H9 (cell line): ENCODE measurements around the gene NUP37. TPM values are rescaled to one million over a fixed set of nuclear protein-coding genes. Genes with fewer than 3 reads are reported as not detected.

Experiments
- DNase-seq: peaks from one replicate; pipeline ENCODE4 v3.0.0-alpha.2; 2017
- H2AFZ ChIP-seq: one replicate; pipeline ENCODE4 v1.6.1; 2013; ENCODE audit warnings: mild to moderate bottlenecking, low read length, control low read depth, moderate library complexity
- H2AK5ac ChIP-seq: 2 replicates; pipeline ENCODE4 v1.6.1; 2013; ENCODE audit warnings: low read length, control low read depth, mixed read lengths; ENCODE audit not compliant: insufficient read length
- H2BK120ac ChIP-seq: one replicate; pipeline ENCODE4 v1.6.1; 2013; ENCODE audit warnings: low read depth, mild to moderate bottlenecking, low read length, control low read depth, inconsistent platforms; ENCODE audit not compliant: poor library complexity, severe bottlenecking
- H2BK12ac ChIP-seq: 2 replicates; pipeline ENCODE4 v1.6.1; 2013; ENCODE audit warnings: low read length, control low read depth, mixed read lengths, low read depth; ENCODE audit not compliant: insufficient read length
- H2BK15ac ChIP-seq: 2 replicates; pipeline ENCODE4 v1.6.1; 2013; ENCODE audit warnings: low read depth, low read length, control low read depth
- H2BK20ac ChIP-seq: one replicate; pipeline ENCODE4 v1.6.1; 2013; ENCODE audit warnings: low read depth, mild to moderate bottlenecking, low read length, control low read depth, inconsistent platforms; ENCODE audit not compliant: poor library complexity, severe bottlenecking
- H2BK5ac ChIP-seq: 2 replicates; pipeline ENCODE4 v1.6.1; 2013; ENCODE audit warnings: low read length, control low read depth, mixed read lengths; ENCODE audit not compliant: insufficient read length
- H3K14ac ChIP-seq: 2 replicates; pipeline ENCODE4 v1.6.1; 2013; ENCODE audit warnings: low read length, control low read depth; ENCODE audit not compliant: insufficient read depth
- H3K18ac ChIP-seq: 2 replicates; pipeline ENCODE4 v1.6.1; 2013; ENCODE audit warnings: low read depth, mild to moderate bottlenecking, mixed read lengths, low read length, control low read depth; ENCODE audit not compliant: insufficient read length
- H3K23ac ChIP-seq: 2 replicates; pipeline ENCODE4 v1.6.1; 2013; ENCODE audit warnings: low read length, control low read depth, mixed read lengths, low read depth; ENCODE audit not compliant: insufficient read length
- H3K23me2 ChIP-seq: 2 replicates; pipeline ENCODE4 v1.6.1; 2013; ENCODE audit warnings: low read depth, mild to moderate bottlenecking, mixed read lengths, low read length, control low read depth; ENCODE audit not compliant: insufficient read length, poor library complexity, severe bottlenecking
- H3K27ac ChIP-seq: 2 replicates; pipeline ENCODE4 v1.5.1; 2013; ENCODE audit warnings: low read length, control low read depth, mixed read lengths, low read depth; ENCODE audit not compliant: insufficient read length
- H3K27me3 ChIP-seq: 2 replicates; pipeline ENCODE4 v1.6.1; 2013; ENCODE audit warnings: low read length, control low read depth, inconsistent platforms; ENCODE audit not compliant: insufficient read depth
- H3K4ac ChIP-seq: 2 replicates; pipeline ENCODE4 v1.6.1; 2013; ENCODE audit warnings: low read depth, mild to moderate bottlenecking, control low read depth, inconsistent platforms, low read length, moderate library complexity
- H3K4me1 ChIP-seq: 2 replicates; pipeline ENCODE4 v1.6.1; 2013; ENCODE audit warnings: low read length, control low read depth, inconsistent platforms; ENCODE audit not compliant: insufficient read depth
- H3K4me2 ChIP-seq: 2 replicates; pipeline ENCODE4 v1.6.1; 2013; ENCODE audit warnings: low read length, control low read depth, mixed read lengths; ENCODE audit not compliant: insufficient read length, insufficient read depth
- H3K56ac ChIP-seq: 2 replicates; pipeline ENCODE4 v1.6.1; 2013; ENCODE audit warnings: low read depth, mild to moderate bottlenecking, mixed read lengths, low read length, control low read depth; ENCODE audit not compliant: insufficient read length
- H3K79me1 ChIP-seq: 2 replicates; pipeline ENCODE4 v1.6.1; 2013; ENCODE audit warnings: low read depth, mild to moderate bottlenecking, moderate library complexity, low read length, control low read depth, inconsistent platforms; ENCODE audit not compliant: insufficient read depth, poor library complexity, severe bottlenecking
- H3K79me2 ChIP-seq: 2 replicates; pipeline ENCODE4 v1.6.1; 2013; ENCODE audit warnings: low read length, control low read depth, inconsistent platforms; ENCODE audit not compliant: insufficient read depth
- H3K9ac ChIP-seq: 2 replicates; pipeline ENCODE4 v1.6.1; 2013; ENCODE audit warnings: low read length, control low read depth, mixed read lengths; ENCODE audit not compliant: insufficient read length; ENCODE audit errors: extremely low read depth
- H3K9me3 ChIP-seq: one replicate; pipeline ENCODE4 v1.6.1; 2013; ENCODE audit warnings: low read depth, low read length, inconsistent platforms; ENCODE audit not compliant: control insufficient read depth
- H3T11ph ChIP-seq: one replicate; pipeline ENCODE4 v1.6.1; 2013; ENCODE audit warnings: mild to moderate bottlenecking, low read length, control low read depth, inconsistent platforms
- H4K20me1 ChIP-seq: one replicate; pipeline ENCODE4 v1.6.1; 2013; ENCODE audit not compliant: control insufficient read depth, insufficient read length, insufficient read depth
- H4K5ac ChIP-seq: 2 replicates; pipeline ENCODE4 v1.6.1; 2013; ENCODE audit warnings: low read depth, mild to moderate bottlenecking, mixed read lengths, low read length, control low read depth; ENCODE audit not compliant: insufficient read length
- H4K8ac ChIP-seq: replicated peaks from 2 replicates; pipeline ENCODE4 v1.6.1; 2013; ENCODE audit warnings: low read length, control low read depth, mixed read lengths, low read depth; ENCODE audit not compliant: insufficient read length
- H4K91ac ChIP-seq: 2 replicates; pipeline ENCODE4 v1.6.1; 2013; ENCODE audit warnings: low read depth, mild to moderate bottlenecking, moderate library complexity, mixed read lengths, low read length, control low read depth; ENCODE audit not compliant: insufficient read length
- H3K27ac Mint-ChIP-seq, 3 experiments: 2 replicates in 2 of 3; 3 replicates in 1 of 3; pipeline ENCODE4 v1.8.0; 2020 to 2021; ENCODE audit warnings: mixed read lengths in 3 of 3, mild to moderate bottlenecking in 1 of 3, moderate library complexity in 1 of 3
- H3K27me3 Mint-ChIP-seq: 2 replicates; pipeline ENCODE4 v1.8.0; 2021; ENCODE audit warnings: low read depth, mild to moderate bottlenecking, moderate library complexity, mixed read lengths
- H3K36me3 Mint-ChIP-seq, 3 experiments: 2 replicates in 2 of 3; 3 replicates in 1 of 3; pipeline ENCODE4 v1.8.0; 2020 to 2021; ENCODE audit warnings: low read depth in 3 of 3, mixed read lengths in 3 of 3; ENCODE audit not compliant: insufficient read depth in 1 of 3
- H3K4me1 Mint-ChIP-seq, 2 experiments: 2 replicates each; pipeline ENCODE4 v1.8.0; 2020; ENCODE audit warnings: mixed read lengths in 2 of 2
- H3K4me3 Mint-ChIP-seq, 2 experiments: 2 replicates in 1 of 2; 3 replicates in 1 of 2; pipeline ENCODE4 v1.8.0; 2020 to 2021; ENCODE audit warnings: mild to moderate bottlenecking in 2 of 2, mixed read lengths in 2 of 2, moderate library complexity in 1 of 2
- H3K9me3 Mint-ChIP-seq, 2 experiments: 2 replicates in 1 of 2; 3 replicates in 1 of 2; pipeline ENCODE4 v1.8.0; 2020; ENCODE audit warnings: mild to moderate bottlenecking in 2 of 2, mixed read lengths in 2 of 2, moderate library complexity in 1 of 2
- WGBS: extraction: QIAGEN DNeasy Blood & Tissue Kit; methylation state at CpG from one replicate; pipeline ENCODE4 v1.1.7; 2013; ENCODE audit warnings: missing lambda C conversion rate, low lambda C conversion rate, mixed read lengths; ENCODE audit not compliant: insufficient read length; ENCODE audit errors: extremely low coverage; 5-methylcytosine and 5-hydroxymethylcytosine counted together
- total RNA-seq: library from RNA; stranded (reverse); gene quantifications from 2 replicates; pipeline ENCODE4 v1.2.1, GENCODE V29; 2021
- TF ChIP-seq, protein P1 (sequence below): fragments of 200-600 bp; sonication (generic); conservative IDR thresholded peaks from 3 replicates; pipeline ENCODE4 v1.8.0; 2021; ENCODE audit warnings: antibody characterized with exemption, mild to moderate bottlenecking

The NUP37 gene
- total RNA-seq, 1 experiment from 2014 or later: 62.5 TPM

DNA sequence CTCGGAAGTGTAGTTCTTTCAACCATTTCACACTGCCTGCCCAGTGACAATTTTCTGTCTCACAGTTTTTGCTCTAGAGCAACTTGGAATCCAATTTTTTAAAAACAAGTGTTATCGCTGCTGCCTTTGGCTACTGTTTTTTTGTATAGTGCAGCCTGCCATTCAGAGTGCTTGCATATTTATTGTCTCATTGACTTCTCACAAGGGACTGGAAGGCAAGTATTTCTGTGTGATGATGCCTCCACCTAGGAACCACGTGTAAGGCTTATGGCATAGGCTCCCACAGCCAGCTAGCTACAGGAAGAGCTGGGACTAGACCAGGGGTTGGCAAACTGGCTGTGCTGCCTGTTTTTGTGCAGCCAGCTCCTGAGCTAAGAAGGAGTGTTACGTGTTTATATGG, 972 bp upstream of the NUP37 start:
- no peak overlapping the region for H2BK15ac ChIP-seq
- peaks cover 13 to 14% of the 10 kb centered on the region in 2 experiments for H3K4me1 Mint-ChIP-seq
- TF ChIP-seq, protein P1, sequence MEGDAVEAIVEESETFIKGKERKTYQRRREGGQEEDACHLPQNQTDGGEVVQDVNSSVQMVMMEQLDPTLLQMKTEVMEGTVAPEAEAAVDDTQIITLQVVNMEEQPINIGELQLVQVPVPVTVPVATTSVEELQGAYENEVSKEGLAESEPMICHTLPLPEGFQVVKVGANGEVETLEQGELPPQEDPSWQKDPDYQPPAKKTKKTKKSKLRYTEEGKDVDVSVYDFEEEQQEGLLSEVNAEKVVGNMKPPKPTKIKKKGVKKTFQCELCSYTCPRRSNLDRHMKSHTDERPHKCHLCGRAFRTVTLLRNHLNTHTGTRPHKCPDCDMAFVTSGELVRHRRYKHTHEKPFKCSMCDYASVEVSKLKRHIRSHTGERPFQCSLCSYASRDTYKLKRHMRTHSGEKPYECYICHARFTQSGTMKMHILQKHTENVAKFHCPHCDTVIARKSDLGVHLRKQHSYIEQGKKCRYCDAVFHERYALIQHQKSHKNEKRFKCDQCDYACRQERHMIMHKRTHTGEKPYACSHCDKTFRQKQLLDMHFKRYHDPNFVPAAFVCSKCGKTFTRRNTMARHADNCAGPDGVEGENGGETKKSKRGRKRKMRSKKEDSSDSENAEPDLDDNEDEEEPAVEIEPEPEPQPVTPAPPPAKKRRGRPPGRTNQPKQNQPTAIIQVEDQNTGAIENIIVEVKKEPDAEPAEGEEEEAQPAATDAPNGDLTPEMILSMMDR: no peak
- no peak overlapping the region for H3K14ac ChIP-seq
- no peak for DNase-seq
- H2BK20ac ChIP-seq: no peak overlapping the region
- no peak overlapping the region for H3T11ph ChIP-seq
- H3K23ac ChIP-seq: no peak overlapping the region
- no peak overlapping the region for H4K91ac ChIP-seq
- no peak overlapping the region for H3K4ac ChIP-seq
- no peak overlapping the region for H3K27ac ChIP-seq
- H3K9ac ChIP-seq: peak overlapping the region; percentile 69
- no peak overlapping the region for H3K56ac ChIP-seq
- peak overlapping the region; percentile 92 to 95 (median 93); a peak in 6 of 7 replicates for H3K27ac Mint-ChIP-seq
- H2AK5ac ChIP-seq: no peak overlapping the region
- no peaks in the 10 kb centered on the region for H3K9me3 Mint-ChIP-seq
- H3K79me1 ChIP-seq: peaks cover 2% of the 10 kb centered on the region
- H3K23me2 ChIP-seq: peaks cover 10% of the 10 kb centered on the region
- no peaks in the 10 kb centered on the region for H3K27me3 ChIP-seq
- no peak overlapping the region for H4K8ac ChIP-seq
- H3K4me3 Mint-ChIP-seq: peak overlapping the region; percentile 89 to 90
- no peak overlapping the region for H3K18ac ChIP-seq
- no peak overlapping the region for H2AFZ ChIP-seq
- H3K4me2 ChIP-seq: peak overlapping the region; percentile 93
- WGBS: 100% methylated on average over 1 of the region's 4 CpGs
- H4K20me1 ChIP-seq: no peaks in the 10 kb centered on the region
- no peak overlapping the region for H2BK5ac ChIP-seq
- H3K27me3 Mint-ChIP-seq: no peaks in the 10 kb centered on the region
- no peaks in the 10 kb centered on the region for H3K4me1 ChIP-seq
- peaks cover 13 to 33% (median 28%) of the 10 kb centered on the region in 3 experiments; a peak in 6 of 7 replicates for H3K36me3 Mint-ChIP-seq
- no peak overlapping the region for H2BK12ac ChIP-seq
- H3K9me3 ChIP-seq: no peaks in the 10 kb centered on the region
- H3K79me2 ChIP-seq: peaks cover 15% of the 10 kb centered on the region; the same call in 1 of the 2 replicates
- H4K5ac ChIP-seq: no peak overlapping the region
- H2BK120ac ChIP-seq: no peak overlapping the region
